ENCODE results near the gene VCAN.

VCAN gene

DNA sequence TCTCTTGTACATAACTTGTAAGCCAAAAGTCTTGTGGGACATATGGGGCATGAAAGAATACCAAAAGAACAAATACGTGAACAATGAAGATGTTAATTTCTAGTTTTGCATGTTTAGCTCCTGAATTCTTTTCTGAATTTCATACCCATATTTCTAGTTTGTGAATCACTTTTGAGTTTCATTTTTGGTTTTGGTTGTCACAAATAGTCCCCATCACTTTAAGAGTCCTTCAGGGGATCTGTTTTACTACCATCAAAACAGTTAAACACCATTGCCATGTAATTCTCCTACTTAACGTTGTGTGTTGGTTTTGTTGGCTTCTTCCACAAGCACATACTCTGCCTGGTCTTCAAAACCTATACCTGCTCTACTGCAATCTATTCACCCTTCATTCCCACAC is 27.0 kb downstream of the VCAN start:
- no peak for DNase-seq

DNA sequence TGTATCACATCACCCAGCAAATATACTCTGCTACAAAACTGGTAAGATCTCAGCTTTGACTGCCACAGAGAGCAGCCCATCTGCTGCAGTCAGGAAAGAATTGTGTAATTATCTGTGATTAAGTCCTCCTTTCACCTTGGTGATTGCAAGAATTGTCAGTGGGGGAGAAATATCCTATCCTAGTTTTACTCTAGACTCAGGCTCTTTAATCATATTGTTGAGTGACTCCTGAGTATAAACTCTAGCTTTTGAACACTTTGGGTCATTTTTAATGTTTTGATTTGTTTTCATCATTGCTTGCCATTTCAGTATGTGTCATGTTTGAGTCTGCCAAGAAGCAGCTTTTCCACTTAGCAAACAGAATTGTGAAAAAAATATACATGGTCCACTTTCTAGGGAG is 32.1 kb downstream of the VCAN start:
- DNase-seq: no peak

DNA sequence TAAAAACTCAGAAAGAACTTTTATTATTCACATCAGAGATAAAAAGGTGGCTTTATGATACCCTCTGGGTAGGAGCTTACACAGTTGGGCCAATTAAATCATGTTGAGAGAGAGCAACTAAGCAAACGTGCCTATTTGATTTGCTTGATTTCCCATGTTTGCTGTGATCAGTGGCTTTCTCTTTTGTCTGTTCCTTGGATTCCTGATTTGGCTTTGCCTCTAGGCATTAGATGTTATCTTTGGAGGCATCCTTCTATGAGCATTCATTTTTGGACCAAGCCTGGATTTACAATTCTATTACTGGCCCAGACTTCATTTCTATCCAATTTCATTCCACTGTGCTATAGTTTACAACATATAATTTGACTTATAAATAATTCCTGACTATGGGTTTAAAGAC is 35.9 kb downstream of the VCAN start:
- no peak for DNase-seq

- DNase-seq: no peak
Observed at GRCh38 chr5:83509540-83509939, 38.0 kb downstream of the VCAN start.

GRCh38 chr5:83510260-83510659 is 38.7 kb downstream of the VCAN start:
- DNase-seq: no peak

DNA sequence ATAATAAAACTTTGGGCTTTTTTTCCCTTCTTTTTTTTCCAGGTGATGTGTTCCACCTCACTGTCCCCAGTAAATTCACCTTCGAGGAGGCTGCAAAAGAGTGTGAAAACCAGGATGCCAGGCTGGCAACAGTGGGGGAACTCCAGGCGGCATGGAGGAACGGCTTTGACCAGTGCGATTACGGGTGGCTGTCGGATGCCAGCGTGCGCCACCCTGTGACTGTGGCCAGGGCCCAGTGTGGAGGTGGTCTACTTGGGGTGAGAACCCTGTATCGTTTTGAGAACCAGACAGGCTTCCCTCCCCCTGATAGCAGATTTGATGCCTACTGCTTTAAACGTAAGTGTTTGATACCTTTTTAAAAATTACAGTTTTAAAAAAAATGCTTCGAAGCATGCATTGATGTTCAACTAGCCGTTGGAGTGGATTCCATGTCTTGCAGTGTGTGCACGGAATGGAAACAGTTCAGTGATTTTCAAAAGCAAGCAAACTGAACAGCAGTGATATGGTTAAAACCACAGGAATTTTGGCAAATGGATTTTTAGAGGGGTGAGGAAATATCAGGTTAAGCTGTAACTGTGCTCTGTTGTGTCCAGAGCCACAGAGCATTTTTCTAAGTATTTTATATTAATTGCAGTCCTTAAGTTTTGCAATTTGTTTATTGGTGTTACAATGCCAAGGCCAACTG is 40.7 kb downstream of the VCAN start:
- no peak for DNase-seq

- no peak for DNase-seq
Observed at GRCh38 chr5:83513081-83513480, 41.5 kb downstream of the VCAN start.

- DNase-seq: no peak
Observed at GRCh38 chr5:83513491-83513890, 41.9 kb downstream of the VCAN start.

DNA sequence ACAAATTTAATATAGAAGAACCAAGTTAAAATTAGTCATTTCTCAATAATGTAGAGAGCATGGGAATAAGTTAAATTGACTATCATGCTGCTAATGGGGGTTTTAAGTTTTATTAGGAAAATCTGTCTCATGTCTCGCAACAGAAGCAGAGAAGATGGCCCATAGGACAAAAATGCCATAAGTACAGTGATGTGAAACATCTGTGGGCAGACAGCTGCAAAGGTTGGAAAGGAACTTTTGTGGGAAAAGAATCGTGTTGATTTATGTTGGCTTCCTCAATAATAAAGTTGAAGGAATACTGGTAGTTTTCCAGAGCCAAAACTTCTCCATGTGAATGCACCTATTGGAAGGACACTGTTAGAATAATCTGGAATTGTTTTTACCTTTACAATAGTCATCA is 44.8 kb downstream of the VCAN start:
- no peak for DNase-seq

- no peak for DNase-seq
Observed at GRCh38 chr5:83517072-83517687, 45.6 kb downstream of the VCAN start.

DNA sequence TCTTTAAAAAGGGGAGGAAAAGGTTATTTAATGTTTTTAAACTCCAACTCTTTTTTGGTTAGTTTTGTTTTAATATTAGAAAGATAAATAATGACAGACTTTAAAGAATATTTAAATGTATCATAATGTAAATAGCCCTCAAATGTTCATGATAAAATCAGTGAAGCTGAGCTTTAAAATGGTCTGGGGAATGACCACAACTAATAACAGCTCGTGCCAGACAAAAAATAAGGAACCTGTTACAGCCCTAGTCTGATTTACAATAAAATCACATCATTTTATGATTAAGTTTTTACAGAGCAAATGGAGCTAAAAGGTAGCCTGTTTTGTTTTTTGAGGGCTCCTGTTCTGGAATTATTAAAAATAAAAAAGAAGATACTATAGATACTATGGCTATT is 46.1 kb downstream of the VCAN start:
- no peak for DNase-seq

DNA sequence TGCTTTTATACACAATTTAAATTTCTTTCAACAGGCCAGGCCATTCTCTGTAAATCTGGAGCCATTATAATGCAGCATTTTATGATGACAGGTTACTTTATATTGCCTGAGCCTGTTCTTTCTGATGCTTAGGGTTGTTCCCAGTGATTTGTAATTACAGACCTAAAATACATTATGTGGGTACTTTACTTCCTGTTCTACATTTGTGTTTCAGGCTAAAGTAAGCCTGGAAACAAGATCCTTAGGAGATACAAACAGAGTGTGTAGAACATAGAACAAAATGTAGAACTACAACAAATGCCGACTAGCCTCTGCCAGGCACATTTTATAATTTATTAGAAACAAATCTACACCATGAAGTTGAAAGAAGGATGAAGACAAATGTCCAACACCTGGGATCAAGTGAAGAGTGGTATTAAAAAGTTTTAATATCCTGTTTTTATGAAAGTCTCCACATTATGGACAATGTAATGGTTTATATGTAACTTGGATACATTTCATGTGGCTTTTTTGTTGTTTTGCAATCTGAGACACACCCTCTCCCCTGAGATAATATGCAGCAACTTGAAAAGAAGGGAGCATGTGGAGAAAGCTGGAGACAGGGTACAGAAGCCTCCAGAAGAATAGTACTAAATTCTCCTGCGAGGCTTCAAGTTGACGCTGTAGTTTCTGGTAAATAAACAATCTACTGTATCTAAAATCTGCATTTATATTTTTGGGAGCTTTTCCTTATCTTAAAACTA is 46.9 kb downstream of the VCAN start:
- no peak for DNase-seq

- DNase-seq: no peak
Observed at GRCh38 chr5:83522446-83522845, 50.9 kb downstream of the VCAN start.

DNA sequence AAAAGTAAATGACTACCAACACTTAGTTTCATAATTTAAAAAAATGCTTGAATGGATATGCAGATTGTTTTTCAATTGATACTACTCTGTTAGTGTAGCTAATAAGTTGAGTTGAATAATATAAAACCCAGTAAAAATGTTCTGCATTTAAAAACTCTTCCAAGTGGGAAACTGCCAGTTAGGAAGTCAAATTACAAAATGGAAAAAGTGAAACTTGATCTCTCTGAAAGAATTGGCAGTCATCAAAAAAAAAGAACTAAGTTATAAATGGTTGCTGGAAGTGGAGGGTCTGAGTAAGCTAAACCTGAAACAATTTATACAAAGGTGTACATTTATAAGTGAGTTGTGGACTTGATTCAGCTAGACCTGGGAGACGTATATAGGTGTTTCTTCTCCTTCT is 52.4 kb downstream of the VCAN start:
- DNase-seq: no peak

GRCh38 chr5:83524345-83524744 is 52.8 kb downstream of the VCAN start:
- no peak for DNase-seq

DNA sequence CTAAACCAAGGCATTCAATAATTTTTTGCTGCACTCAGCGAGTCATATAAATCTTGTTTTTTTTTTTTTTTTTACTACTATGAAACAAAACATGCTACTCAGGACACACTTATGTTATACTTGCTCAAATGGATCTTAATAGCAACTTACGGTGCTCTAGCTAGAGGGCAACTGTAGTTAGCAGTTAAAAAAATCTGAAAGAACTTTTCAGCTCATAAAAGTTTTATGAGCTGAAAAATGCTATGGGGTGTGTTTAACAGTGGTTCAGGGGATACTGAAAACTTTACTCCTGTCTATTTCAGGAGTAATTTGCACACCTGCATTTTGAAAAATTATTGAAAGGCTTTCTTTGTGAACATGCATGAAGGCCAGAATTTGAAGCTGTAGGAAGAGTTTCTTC is 53.4 kb downstream of the VCAN start:
- no peak for DNase-seq

DNA sequence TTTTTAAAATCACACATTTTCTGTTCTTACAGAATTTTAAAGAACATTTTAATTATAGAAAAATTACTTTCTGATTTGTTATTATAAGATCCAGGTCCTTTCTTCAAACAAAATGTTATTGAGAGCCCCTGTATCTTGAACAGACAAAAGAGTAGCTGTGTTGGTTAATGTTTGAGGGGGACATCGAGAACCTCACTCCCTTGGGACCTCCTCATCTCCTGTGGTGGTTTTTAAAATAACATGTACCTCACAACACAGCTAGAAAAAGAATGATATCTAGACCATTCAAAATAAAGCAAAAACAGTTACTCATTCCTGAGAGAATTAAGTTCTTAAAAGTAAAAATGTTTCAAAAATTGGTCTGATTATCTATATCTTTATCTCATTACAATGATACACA is 54.7 kb downstream of the VCAN start:
- DNase-seq: no peak

DNA sequence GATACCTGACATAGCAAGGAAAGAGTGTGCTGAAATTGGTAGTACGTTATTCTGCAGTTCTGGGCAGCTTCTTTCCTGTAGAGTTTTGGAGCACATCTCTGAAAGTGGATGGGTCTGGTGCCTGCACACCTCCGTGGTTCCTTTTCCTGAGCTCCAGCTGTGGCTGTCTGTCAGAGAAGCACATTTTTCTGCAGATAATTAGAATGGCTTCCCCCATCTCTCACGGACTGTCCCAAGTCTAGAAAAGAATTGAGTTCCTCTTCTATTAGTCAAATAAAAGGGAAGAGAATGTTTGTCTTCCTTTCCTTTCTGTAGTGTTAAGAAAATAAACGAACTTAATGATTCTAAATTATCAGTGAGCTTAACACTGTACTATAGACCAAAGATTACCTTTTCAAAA is 55.7 kb downstream of the VCAN start:
- DNase-seq: no peak

- no peak for DNase-seq
Observed at GRCh38 chr5:83527722-83528438, 56.3 kb downstream of the VCAN start.

- no peak for DNase-seq
Observed at GRCh38 chr5:83528439-83528769, 56.9 kb downstream of the VCAN start.

DNA sequence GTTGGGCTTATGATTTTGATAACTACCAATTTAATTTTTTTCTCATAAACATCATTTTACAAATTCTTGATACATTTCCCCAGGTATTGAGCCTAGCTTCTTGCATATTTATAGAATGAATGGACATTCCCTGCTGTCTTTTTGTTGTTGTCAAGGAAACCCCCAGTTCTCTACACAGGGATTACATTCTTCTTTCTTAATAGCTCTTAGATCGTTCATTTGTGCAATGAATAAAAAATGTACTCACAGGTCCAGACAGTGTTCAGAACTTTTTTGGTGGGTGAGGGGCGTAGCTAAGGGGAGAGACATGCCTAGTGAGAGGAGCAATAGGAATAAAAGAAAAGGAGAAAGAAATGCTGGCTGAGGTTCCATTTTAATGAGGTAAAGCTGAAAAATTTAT is 58.6 kb downstream of the VCAN start:
- no peak for DNase-seq

DNA sequence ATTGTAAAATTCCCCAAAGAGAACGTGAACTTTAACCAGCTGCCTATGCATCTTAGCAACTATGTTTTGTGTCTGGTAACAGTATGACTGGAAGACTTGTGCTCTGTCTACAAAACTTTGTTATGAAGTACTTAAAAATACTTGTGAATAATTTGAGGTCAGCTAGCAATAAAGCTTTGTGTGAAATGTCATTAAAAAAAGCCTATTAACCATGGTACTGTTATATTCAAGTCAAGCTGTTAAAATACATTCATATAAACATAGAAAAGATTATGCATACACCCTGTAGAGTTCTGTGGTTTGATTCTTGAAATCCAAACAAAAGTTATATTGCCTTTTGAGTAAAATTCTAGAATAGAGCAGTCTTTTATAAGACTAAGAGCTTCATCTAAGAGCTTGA is 60.1 kb downstream of the VCAN start:
- DNase-seq: no peak

DNA sequence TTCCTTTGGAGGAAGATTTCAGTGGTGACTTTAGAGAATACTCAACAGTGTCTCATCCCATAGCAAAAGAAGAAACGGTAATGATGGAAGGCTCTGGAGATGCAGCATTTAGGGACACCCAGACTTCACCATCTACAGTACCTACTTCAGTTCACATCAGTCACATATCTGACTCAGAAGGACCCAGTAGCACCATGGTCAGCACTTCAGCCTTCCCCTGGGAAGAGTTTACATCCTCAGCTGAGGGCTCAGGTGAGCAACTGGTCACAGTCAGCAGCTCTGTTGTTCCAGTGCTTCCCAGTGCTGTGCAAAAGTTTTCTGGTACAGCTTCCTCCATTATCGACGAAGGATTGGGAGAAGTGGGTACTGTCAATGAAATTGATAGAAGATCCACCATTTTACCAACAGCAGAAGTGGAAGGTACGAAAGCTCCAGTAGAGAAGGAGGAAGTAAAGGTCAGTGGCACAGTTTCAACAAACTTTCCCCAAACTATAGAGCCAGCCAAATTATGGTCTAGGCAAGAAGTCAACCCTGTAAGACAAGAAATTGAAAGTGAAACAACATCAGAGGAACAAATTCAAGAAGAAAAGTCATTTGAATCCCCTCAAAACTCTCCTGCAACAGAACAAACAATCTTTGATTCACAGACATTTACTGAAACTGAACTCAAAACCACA is 67.4 kb downstream of the VCAN start:
- no peak for DNase-seq
